ENCODE data around the gene NLK. TPM values are rescaled to one million over a fixed set of nuclear protein-coding genes. Genes with fewer than 3 reads are reported as not detected.
"Not testable (repeated sequence)": the region's sequence is repeated elsewhere in the genome, so short reads cannot be mapped to it uniquely, and the experiment has no call there.

Gene NLK
- total RNA-seq, 2 donors from 2014 or later: 19.8 to 37.0 TPM

- no peak for DNase-seq (ENCODE audit: low spot score)
- 86% methylated on average over 1 of the region's 1 CpG for WGBS
- no peak overlapping the region for H3K4me3 ChIP-seq
- H3K9me3 ChIP-seq: no peaks in the 10 kb centered on the region
- H3K27me3 ChIP-seq (replicated peaks; ENCODE audit: insufficient read depth): no peaks in the 10 kb centered on the region
- no peak overlapping the region for H3K27ac ChIP-seq
- TF ChIP-seq POLR2A (IDR thresholded peaks at IDR 0.05) (no peak), POLR2AphosphoS5 (IDR thresholded peaks at IDR 0.05) (no peak), CTCF (IDR thresholded peaks at IDR 0.05) (no peak)
- no peaks in the 10 kb centered on the region for H3K4me1 ChIP-seq (replicated peaks)
- no peaks in the 10 kb centered on the region for H3K36me3 ChIP-seq
- intact Hi-C loops (cut with DNase I): no loop called here
Measured at GRCh38 chr17:28204751-28205150, 162.3 kb downstream of the NLK start.

GRCh38 chr17:28206292-28206691 is 163.8 kb downstream of the NLK start:
- H3K27ac ChIP-seq: no peak overlapping the region
- H3K36me3 ChIP-seq: no peaks in the 10 kb centered on the region
- H3K9me3 ChIP-seq: no peaks in the 10 kb centered on the region
- DNase-seq (ENCODE audit: low spot score): no peak
- H3K4me1 ChIP-seq (replicated peaks): no peaks in the 10 kb centered on the region
- no peaks in the 10 kb centered on the region for H3K27me3 ChIP-seq (replicated peaks; ENCODE audit: insufficient read depth)
- intact Hi-C loops (cut with DNase I): no loop called here
- TF ChIP-seq POLR2AphosphoS5 (IDR thresholded peaks at IDR 0.05) (no peak), POLR2A (IDR thresholded peaks at IDR 0.05) (no peak), CTCF (IDR thresholded peaks at IDR 0.05) (no peak)
- H3K4me3 ChIP-seq: no peak overlapping the region

- no peak overlapping the region for H3K27ac ChIP-seq
- H3K9me3 ChIP-seq: no peaks in the 10 kb centered on the region
- H3K4me3 ChIP-seq: no peak overlapping the region
- no peaks in the 10 kb centered on the region for H3K36me3 ChIP-seq
- no peaks in the 10 kb centered on the region for H3K27me3 ChIP-seq (replicated peaks; ENCODE audit: insufficient read depth)
- DNase-seq (ENCODE audit: low spot score): no peak
- no peaks in the 10 kb centered on the region for H3K4me1 ChIP-seq (replicated peaks)
- TF ChIP-seq POLR2AphosphoS5 (IDR thresholded peaks at IDR 0.05) (no peak), POLR2A (IDR thresholded peaks at IDR 0.05) (no peak), CTCF (IDR thresholded peaks at IDR 0.05) (no peak)
- WGBS: 91% methylated on average over 7 of the region's 7 CpGs
- intact Hi-C loops (cut with DNase I): no loop called here
Measured at GRCh38 chr17:28211811-28212210, 169.3 kb downstream of the NLK start.

- H3K9me3 ChIP-seq; intact Hi-C loops (cut with DNase I); H3K4me3 ChIP-seq; DNase-seq (ENCODE audit: low spot score); H3K4me1 ChIP-seq (replicated peaks); H3K27ac ChIP-seq; H3K27me3 ChIP-seq (replicated peaks; ENCODE audit: insufficient read depth); H3K36me3 ChIP-seq: not testable (repeated sequence)
- 97% methylated on average over 2 of the region's 2 CpGs for WGBS
Measured at GRCh38 chr17:28213578-28213977, 171.1 kb downstream of the NLK start.

GRCh38 chr17:28216052-28216451 is 173.6 kb downstream of the NLK start:
- H3K9me3 ChIP-seq: no peaks in the 10 kb centered on the region
- WGBS: 75% methylated on average over 3 of the region's 3 CpGs
- H3K27me3 ChIP-seq (replicated peaks; ENCODE audit: insufficient read depth): no peaks in the 10 kb centered on the region
- H3K27ac ChIP-seq: no peak overlapping the region
- H3K4me3 ChIP-seq: no peak overlapping the region
- TF ChIP-seq POLR2AphosphoS5 (IDR thresholded peaks at IDR 0.05): no peak
- TF ChIP-seq POLR2A (IDR thresholded peaks at IDR 0.05): no peak
- TF ChIP-seq CTCF (IDR thresholded peaks at IDR 0.05): no peak
- H3K36me3 ChIP-seq: no peaks in the 10 kb centered on the region
- no peak for DNase-seq (ENCODE audit: low spot score)
- no peaks in the 10 kb centered on the region for H3K4me1 ChIP-seq (replicated peaks)
- intact Hi-C loops (cut with DNase I): no loop called here
